ENCODE data around the gene RBFOX2.

Gene RBFOX2

GRCh38 chr22:35914357-35914664, 114.3 kb downstream of the RBFOX2 start:
- H3K4me3 ChIP-seq (ENCODE audit: low read length): no peak overlapping the region
- no peak for DNase-seq (ENCODE audit: low read depth, low spot score)

- no peak for DNase-seq (ENCODE audit: low read depth, low spot score)
- H3K4me3 ChIP-seq (ENCODE audit: low read length): no peak overlapping the region
These were observed 114.7 kb downstream of the RBFOX2 start for GRCh38 chr22:35913925-35914324.

DNA sequence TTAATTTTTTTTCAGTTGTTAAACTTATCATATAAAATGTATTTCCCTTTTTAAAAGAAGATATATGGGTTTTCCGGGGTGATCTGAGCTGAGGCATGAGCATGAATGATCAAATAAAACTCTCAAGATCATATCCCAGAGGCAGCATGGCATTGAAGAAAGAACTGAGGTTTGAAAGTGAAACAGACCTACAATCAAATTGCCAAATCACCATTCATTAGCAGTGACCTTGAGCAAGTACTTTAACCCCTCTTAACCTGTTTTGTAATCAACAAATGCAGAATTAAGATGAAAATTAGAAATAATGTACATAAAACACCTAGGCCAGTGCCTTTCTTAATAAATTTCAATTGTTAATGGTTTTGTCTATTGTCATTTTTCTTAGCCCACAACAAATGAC, 116.0 kb downstream of the RBFOX2 start:
- no peak overlapping the region for H3K4me3 ChIP-seq (ENCODE audit: low read length)
- DNase-seq (ENCODE audit: low read depth, low spot score): no peak

DNA sequence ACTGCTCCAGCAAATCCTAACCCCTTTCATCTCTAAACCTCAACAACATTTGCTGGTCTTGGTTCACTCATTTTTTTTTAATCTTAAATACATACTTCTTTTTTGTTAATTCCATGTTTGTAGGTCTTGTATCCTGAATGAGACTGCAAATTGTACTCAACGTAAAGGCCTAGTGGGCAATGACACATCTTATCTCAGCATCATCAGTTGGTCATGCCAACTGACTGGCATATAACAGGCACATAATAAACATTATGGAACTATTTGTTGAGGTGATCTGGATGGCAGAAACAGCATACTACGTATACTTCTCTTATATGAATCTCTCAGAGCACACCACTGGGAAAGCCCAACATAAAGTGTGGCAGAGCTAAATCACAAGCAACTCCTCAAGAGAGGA, 116.7 kb downstream of the RBFOX2 start:
- no peak for DNase-seq (ENCODE audit: low read depth, low spot score)
- H3K4me3 ChIP-seq (ENCODE audit: low read length): no peak overlapping the region

- no peak for DNase-seq (ENCODE audit: low read depth, low spot score)
- H3K4me3 ChIP-seq (ENCODE audit: low read length): no peak overlapping the region
These were observed 117.7 kb downstream of the RBFOX2 start for GRCh38 chr22:35910926-35911325.

DNA sequence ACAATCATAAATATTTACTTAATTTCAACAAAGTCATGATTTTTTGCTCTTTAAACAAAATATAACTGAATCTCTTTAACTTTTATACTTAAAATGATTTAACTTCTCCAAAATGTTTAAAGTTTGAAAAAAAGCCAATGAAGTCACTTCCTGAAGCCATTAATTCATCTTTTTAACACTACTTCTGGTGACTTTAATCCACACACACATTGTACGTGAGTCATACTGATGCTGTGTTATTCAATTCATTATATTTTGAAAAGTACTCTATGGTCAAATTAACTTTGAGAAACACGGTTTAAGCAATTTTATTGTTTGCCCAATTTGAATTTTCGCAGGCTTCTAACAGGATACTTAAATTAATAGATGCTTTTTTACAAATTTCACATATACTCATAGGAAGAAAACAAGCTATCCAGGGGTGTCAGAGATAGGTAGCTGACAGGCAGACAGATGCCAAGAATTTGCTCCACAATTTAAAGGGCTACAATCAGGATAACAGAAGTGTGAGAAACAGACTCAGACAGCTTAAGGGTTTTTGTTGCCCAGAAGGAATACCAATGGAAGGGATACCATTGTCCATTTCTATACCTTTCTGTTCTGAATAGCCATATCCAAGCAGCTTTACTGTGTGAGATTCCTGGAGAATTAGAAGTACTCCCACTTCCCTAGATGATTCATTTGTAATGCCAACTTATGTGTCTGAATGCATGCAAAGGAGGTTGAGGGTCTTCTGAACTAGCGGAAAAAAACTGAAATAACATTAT, 118.4 kb downstream of the RBFOX2 start:
- no peak for DNase-seq (ENCODE audit: low read depth, low spot score)

DNA sequence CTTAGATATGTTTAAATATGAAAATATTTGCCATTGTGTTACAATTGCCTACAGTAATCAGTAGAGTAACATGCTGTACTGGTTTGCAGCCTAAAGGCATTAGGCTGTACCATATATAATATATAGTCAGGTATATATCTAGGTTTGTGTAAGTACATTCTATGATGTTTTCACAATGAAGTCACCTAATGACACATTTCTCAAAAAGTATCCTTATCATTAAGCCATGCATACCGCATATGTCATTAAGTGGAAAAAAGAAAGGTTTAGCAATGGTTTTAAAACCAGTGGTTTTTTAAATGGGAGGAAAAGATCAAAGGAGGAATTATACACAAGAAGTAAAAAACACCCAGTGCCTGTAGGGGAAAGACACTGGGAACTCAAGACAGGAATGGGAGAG, 122.7 kb downstream of the RBFOX2 start:
- no peak for DNase-seq (ENCODE audit: low read depth, low spot score)
- H3K4me3 ChIP-seq (ENCODE audit: low read length): no peak overlapping the region

More for the DNA sequence above, 118.4 kb downstream of the RBFOX2 start:
- no peak overlapping the region for H3K4me3 ChIP-seq (ENCODE audit: low read length)

GRCh38 chr22:35904752-35905151, 123.9 kb downstream of the RBFOX2 start:
- no peak overlapping the region for H3K4me3 ChIP-seq (ENCODE audit: low read length)

DNA sequence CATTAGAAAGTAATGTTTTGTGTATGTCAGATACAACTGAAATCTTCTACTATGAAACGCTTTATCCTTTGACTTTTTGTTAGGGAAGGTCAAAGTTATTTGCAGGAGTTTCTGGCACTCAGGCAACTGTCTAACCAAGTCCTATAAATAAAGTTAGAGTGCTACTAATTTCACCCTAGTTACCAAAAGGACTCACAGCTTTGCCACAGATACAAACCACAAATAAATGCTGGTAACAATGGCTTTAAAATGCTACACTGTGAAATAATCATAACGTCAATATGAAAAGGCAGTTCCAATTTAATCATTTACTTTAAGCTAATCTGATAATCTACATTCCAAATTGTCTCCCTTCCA, 124.3 kb downstream of the RBFOX2 start:
- H3K4me3 ChIP-seq (ENCODE audit: low read length): no peak overlapping the region
- DNase-seq (ENCODE audit: low read depth, low spot score): no peak

More at GRCh38 chr22:35904752-35905151, 123.9 kb downstream of the RBFOX2 start:
- DNase-seq (ENCODE audit: low read depth, low spot score): no peak

- no peak for DNase-seq (ENCODE audit: low read depth, low spot score)
- no peak overlapping the region for H3K4me3 ChIP-seq (ENCODE audit: low read length)
These were observed 124.9 kb downstream of the RBFOX2 start for GRCh38 chr22:35903571-35904335.

- peak overlapping the region; percentile 15 for H3K4me3 ChIP-seq (ENCODE audit: low read length)
These were observed 128.0 kb downstream of the RBFOX2 start for GRCh38 chr22:35900483-35901168.

GRCh38 chr22:35899736-35900135, 128.9 kb downstream of the RBFOX2 start:
- H3K4me3 ChIP-seq (ENCODE audit: low read length): no peak overlapping the region
- DNase-seq (ENCODE audit: low read depth, low spot score): no peak

More at GRCh38 chr22:35900483-35901168, 128.0 kb downstream of the RBFOX2 start:
- DNase-seq (ENCODE audit: low read depth, low spot score): peak; percentile 90

GRCh38 chr22:35896111-35896705, 132.4 kb downstream of the RBFOX2 start:
- H3K4me3 ChIP-seq (ENCODE audit: low read length): no peak overlapping the region
- DNase-seq (ENCODE audit: low read depth, low spot score): no peak

DNA sequence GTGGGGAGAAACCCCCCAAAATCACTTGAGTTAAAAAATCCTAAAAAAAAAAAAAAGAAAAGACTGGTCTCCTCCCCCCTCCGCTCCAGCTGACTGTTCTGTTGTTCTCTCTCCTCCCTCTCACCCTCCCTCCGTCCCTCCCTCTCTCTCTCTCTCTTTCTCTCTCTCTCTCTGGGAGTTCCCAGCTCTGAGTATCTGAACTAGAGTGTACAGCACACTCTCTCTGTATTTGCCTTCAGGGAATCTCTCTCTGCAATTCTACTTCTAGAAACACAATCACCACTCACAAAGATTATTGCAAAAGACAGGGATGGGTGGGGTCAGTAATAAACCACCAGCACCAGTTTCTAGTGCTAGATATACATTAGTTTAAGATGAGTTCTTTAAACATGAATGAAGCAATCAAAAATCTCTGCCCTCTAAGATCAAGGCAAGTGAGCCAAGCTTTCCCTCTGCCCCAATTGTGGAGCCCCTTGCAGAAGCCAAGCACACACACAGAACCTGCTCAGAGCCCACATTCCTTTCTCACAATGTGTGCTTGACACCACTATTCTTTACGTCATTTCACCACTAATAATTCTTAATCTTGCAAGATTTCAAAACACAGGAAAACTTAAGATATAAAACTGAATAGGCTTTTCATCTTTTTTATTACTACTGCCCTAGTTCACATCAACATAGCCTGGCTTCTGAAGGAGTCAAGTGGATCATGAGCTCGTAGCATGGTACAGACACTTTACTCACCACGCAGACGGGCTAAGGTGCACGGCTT, 133.5 kb downstream of the RBFOX2 start:
- no peak for DNase-seq (ENCODE audit: low read depth, low spot score)
- no peak overlapping the region for H3K4me3 ChIP-seq (ENCODE audit: low read length)

- DNase-seq (ENCODE audit: low read depth, low spot score): no peak
- H3K4me3 ChIP-seq (ENCODE audit: low read length): no peak overlapping the region
These were observed 134.2 kb downstream of the RBFOX2 start for GRCh38 chr22:35894464-35894878.

- DNase-seq (ENCODE audit: low read depth, low spot score): no peak
- H3K4me3 ChIP-seq (ENCODE audit: low read length): no peak overlapping the region
These were observed 134.9 kb downstream of the RBFOX2 start for GRCh38 chr22:35893698-35894097.

GRCh38 chr22:35892192-35892591, 136.4 kb downstream of the RBFOX2 start:
- no peak overlapping the region for H3K4me3 ChIP-seq (ENCODE audit: low read length)
- DNase-seq (ENCODE audit: low read depth, low spot score): no peak

DNA sequence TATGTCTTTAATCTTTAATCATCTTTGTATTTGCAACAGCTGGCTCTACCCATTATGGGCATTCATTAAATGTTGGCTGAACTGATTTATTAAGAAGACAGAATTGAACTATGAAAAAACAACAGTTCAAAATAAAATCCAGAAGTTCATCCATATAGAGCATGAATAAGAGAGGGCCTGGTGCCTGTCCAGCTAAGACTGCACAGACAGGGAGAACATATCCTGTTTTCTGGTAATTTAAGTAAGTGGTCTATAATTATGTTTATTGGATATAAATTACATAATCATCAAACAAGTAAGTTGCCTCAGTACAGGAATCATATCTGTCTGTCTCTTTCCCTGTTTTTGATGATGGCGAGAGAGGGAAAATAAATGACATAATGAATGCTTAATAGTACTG, 137.2 kb downstream of the RBFOX2 start:
- H3K4me3 ChIP-seq (ENCODE audit: low read length): no peak overlapping the region
- no peak for DNase-seq (ENCODE audit: low read depth, low spot score)

- H3K4me3 ChIP-seq (ENCODE audit: low read length): no peak overlapping the region
- DNase-seq (ENCODE audit: low read depth, low spot score): no peak
These were observed 139.6 kb downstream of the RBFOX2 start for GRCh38 chr22:35889071-35889470.
